HG02588 (cell line): ENCODE results near the gene HOXC12.

Experiments used
- ATAC-seq: cut with Tn5 transposase; IDR thresholded peaks from one replicate; pipeline ENCODE4 v1.9.1; 2021; ENCODE audit warnings: mild to moderate bottlenecking, moderate library complexity; ENCODE audit not compliant: unreplicated experiment

The HOXC12 gene

GRCh38 chr12:53955776-53956250 is 1.1 kb downstream of the HOXC12 start:
- no peak for ATAC-seq

DNA sequence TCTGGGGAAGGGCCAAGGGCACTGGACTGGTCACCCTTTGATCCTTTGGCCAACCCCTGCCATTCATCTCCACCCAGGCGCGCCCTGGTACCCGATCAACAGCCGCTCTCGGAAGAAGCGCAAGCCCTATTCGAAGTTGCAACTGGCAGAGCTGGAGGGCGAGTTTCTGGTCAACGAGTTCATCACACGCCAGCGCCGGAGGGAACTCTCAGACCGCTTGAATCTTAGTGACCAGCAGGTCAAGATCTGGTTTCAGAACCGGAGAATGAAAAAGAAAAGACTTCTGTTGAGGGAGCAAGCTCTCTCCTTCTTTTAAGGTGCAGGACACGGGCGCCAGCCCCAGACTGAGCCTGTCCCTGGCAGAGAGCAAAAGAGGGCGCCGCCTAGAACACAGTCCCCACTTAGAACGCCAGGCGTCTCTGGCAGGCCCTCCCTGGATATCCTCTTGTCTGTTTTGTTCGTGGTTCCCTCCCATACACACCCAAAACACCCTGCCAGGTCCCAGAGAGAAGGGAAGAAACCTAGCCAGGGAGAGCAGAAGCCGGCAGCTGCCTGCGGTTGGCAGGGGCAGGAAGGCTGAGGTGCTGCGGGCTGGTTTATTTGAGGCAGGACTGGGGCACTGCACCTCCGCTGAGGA is 1.7 kb downstream of the HOXC12 start:
- no peak for ATAC-seq

DNA sequence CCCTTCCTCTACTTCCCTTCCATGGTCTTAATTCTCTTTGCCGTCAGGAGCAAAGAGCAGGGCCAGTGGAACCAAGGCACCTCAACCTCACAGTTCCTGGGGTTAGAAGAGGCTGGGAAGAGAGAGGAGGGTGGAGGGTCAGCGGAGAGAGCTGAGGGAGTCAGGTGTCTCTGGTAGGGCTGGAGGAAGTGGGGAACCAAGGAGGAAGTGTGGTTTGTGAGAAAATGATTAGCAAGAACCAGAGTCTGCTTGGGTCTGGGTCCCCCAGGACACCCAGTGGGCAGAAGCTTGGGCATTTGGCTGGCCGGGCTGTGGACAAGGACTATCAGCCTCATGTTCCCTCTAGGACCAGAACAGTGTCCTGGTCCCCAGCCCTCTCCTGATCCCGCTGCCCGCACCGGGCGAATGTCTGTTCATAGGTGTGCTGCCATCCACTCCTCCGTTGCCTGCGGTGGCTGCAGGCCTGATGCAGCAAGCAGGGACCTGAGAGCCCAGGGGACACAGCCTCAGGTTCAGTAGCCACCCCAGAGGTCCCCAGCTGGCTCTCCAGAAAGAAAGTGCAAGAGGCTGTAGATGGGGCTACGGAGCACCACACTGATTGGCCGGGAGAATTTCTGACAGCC is 2.3 kb downstream of the HOXC12 start:
- no peak for ATAC-seq

DNA sequence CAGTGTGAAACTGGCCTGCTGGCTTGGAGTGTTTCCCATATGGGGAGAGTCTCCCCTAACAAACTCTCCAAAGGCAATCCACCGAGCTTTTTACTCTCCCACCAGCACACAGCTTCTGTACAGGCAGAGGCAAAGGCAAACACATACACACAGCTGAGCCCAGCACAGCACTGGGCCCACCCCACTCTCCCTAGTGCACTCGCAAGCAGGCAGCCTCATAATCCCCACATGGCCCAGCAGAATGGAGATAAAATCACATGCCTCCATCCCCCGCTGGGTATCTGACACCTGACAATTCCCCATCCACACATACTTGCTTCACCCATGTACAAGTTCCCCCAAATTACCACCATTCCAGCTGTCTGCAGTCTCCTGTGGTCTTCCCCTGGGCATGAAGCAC is 3.4 kb downstream of the HOXC12 start:
- no peak for ATAC-seq

DNA sequence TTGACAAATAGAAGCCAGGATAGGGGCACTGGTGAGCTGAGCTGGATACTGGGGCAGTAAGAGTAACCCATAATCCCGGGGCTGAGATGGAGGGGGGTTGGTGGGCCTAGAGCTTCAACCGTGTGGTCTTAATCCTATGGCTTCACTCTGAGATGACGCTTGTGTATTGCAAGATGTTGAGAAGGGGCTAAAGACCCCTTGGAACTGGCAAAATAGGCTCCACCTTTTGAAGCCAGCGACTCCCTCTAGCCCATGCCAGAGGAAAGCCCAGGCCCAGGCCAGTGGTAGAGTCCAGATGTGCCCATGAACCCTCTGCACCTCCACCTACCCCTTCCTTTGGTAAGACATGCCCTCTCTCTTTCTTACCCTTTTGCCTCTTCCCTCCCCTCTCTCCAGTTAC is 4.6 kb downstream of the HOXC12 start:
- no peak for ATAC-seq

GRCh38 chr12:53960187-53961024 is 5.7 kb downstream of the HOXC12 start:
- ATAC-seq, result no peak

GRCh38 chr12:53961025-53961761 is 6.5 kb downstream of the HOXC12 start:
- no peak for ATAC-seq

DNA sequence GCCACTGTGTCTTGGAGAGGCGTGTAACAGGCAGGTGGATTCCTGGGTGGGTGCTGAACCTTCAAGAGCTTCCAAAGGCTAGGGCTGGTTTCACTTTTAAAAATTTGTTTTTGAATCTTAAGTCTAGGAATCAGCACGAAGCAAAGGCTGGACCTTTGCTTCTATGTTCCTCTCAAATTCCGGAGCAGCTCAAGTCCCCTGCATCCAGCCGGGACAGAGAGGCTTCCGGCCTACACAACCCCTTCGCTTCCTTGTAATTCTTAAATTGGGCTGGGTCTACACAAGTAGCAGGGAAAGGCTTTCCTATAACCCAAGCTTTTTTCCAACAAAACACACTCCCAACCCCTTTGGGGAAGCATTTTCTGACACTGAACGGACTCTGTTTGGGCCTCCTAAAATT is 8.3 kb downstream of the HOXC12 start:
- ATAC-seq, result no peak

GRCh38 chr12:53963434-53964314 is 9.0 kb downstream of the HOXC12 start:
- ATAC-seq, result no peak

DNA sequence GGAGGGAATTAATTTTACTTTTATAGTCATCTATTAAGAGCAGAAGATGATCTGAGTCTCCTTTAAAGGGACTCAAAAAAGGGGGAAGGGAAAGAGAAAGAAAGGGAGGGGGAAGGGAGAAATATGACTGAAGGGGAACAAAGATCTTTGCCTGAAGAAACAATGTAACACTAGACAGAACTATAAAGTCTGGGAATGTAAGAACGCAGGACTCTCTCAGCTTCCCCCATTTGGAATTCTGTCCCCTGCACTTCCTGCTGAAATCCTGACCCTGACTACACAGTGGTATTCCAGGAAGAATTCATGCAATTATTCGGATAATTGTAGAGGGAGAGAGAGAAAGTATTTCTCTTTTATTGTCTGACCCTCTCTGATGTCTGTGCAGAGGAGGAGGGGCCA is 9.6 kb downstream of the HOXC12 start:
- ATAC-seq, result no peak

- ATAC-seq, result no peak
These were observed 10.8 kb downstream of the HOXC12 start for GRCh38 chr12:53965281-53966084.

DNA sequence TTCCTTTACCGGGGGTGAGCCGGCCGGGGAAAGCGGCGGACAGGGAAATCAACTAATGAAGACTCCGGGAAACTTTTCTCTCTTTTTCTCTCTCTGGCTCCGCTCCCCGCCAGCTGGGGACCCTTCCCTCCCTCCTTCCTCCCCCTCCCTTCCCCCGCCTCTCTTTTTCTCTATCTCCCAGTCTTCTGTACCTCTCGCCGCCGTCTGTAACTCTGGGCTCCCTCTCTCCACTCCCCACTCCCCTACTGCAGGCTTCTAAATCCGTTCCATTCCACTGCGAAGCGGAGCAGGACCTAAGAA is 11.3 kb downstream of the HOXC12 start:
- no peak for ATAC-seq

DNA sequence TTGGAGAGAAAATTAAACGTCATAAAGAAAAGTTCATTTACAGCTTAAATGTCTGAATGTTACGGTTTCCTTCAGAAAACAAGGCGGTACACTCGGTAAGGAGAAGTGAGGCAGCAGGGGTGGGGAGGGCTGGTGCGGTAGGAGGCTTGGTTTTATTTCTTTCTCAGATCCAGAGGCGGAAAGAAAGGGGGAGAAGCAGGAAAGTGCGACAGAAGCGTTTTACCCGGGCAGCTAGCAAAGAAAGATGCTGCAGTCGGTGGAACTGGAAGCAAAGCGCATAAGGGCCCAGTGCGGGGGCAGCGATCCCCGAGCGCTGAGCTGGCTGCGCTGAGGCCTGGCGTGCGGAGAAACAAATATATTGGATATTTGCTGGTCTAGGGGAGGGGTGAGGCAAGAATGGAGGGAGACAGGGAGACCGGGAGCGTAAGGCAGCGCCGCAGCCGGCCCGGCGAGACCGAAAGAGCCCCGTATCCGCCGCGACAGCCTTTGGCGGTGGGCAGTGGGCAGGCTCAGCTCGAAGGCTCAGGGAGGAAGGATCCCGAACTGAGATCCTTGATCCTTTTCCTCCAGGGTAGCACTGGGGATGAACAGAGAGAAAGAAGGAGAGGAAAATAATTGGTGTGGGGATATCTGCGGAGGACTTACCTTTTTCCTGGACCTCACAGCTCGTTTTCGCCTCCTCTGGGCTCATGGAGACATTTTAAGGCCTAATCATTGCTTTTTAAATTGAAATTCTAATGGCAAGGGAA is 11.9 kb downstream of the HOXC12 start:
- no peak for ATAC-seq

- ATAC-seq, result no peak
These were observed 12.8 kb downstream of the HOXC12 start for GRCh38 chr12:53967421-53967925.

DNA sequence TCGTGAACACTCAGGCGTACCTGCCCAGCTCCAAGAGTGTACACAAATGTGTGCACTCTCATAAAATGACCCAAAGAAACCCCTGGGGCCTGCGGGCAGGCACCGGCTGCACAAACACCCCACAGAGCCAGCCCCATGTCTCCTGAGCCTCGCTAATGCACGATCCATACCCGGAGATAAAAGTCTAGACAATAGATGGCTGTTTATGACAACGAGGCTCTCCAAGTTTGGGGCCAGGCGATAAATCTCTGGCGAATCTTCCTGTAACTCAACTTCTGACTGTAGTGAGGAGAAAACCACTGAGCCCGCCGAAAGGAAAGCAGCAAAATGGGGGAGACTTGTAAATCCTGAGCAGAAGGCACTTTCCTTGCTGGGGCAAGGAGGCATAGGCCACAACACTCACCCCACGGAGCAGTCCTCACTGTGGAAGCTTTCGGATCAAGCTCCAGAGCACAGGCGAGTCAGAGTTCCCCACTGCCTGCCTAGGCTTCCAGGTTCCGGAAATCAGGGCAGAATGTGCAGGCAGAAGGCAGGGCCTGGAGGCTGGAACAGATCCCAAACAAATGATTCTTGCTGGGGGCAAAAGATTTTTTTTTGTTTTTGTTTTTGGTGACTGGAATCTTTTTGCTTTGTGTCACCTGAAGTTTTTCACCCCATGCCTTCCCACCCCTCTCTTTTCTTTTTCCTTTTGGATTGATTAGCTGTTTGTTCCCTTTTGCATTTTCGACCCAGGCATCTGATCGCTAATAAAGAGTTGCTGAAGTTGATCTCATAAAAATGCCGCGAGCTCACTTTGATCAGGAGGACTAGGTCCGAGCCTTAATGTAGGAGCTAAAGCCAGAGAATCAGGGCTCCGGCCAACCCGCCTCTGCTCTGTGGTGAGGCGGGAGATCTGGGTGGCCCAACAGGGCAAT is 13.8 kb downstream of the HOXC12 start:
- ATAC-seq, result no peak

DNA sequence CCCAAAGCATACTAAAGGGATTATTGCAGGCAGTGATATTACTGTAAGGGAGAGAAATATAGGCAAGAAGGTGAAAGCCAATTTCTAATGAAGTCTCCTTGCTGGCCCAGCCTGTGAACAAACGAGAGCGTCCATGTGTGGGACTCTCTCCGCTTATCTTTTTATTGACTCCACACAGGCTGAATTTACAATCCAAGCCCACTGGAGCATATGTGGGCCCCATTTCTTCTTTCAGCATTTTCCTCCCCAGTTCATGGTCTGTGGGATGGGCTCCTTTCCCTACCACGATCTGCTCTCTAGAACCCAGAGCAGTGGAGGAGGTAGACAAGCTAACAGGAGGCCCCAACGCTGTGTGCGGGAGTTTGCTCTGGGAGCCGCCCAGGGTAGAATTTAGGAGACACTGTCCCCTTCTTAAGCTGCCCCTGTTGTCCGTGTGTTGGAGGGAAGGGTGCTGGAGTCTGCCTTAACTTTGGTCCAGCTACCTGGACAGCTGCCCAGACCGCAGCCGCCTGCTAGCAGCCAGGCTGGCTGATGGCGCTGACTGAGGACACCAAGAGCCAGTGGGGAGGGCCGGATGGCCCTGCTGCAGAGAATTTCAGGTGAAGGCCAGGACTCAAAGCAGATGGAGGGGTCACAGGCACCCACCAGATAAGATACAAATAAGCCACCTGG is 15.0 kb downstream of the HOXC12 start:
- no peak for ATAC-seq

DNA sequence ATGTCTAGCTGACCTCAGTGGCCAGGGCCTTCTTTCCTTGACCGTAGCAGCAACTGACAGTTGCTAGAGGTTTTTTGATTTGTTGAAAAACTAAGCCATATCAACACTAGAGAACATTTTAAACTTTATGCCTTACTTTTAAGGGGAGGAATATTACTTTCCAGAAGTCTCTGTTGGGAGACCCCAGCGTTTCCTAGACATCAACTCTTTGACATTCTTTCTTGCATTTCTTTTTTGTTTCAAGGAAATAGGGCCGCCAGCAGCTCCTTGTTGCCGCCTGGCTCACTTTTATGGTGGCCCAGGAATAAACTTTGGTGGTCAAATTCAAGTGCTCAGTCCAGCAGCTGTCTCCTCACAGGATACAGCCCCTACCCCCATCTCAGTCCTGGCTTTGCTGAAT is 15.7 kb downstream of the HOXC12 start:
- ATAC-seq, result no peak
